ENCODE data around the gene L2HGDH. TPM values are rescaled to one million over a fixed set of nuclear protein-coding genes. Genes with fewer than 3 reads are reported as not detected.

Gene L2HGDH
- total RNA-seq, 1 donor from 2014 or later, result 5.8 TPM

DNA sequence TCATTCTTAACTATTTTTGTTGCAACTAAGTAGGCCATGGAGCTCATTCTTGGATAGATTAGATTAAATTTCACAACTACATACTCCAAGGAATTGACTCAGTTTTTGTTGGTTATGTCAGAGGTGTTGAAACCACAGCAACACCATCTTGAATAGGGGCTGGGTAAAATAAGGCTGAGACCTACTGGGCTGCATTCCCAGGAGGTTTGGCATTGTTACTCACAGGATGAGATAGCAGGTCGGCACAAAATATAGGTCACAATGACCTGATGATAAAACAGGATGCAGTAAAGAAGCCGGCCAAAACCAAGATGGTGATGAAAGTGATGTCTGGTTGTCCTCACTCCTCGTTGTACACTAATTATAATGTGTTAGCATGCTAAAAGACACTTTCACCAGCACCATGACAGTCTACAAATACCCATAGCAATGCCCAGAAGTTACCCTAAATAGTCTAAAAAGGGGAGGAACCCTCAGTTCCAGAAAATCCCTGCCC, 21.0 kb upstream of the L2HGDH start:
- Mint-ChIP-seq H3K27ac (ENCODE audit: unreplicated experiment) (peak overlapping the region; percentile 87), H3K36me3 (ENCODE audit: low read depth) (no peaks in the 10 kb centered on the region)

DNA sequence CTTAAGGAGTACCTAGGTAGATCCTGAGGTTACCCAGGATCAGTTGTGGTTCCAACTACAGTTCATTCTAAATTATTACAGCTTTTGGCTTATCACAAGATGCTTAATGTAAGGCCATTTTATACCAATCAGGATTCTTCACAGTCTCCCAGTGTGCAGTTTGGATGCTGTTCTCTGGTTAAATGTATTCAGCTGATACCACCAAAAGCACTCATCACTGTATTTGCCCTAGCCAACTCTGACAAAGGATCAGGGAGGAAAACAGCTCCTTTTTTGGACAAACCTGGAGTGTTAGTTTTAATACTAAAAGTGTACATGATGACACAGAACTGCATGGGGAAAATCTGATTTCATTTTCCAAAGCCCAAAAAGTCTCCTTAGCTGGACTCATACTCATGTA, 19.6 kb upstream of the L2HGDH start:
- Mint-ChIP-seq H3K36me3 (ENCODE audit: low read depth) (no peaks in the 10 kb centered on the region), H3K4me3 (ENCODE audit: unreplicated experiment) (no peak overlapping the region), H3K27ac (ENCODE audit: unreplicated experiment) (peak overlapping the region; percentile 12), H3K4me1 (ENCODE audit: low read depth) (peaks cover 36% of the 10 kb centered on the region), H3K27me3 (ENCODE audit: low read depth) (no peaks in the 10 kb centered on the region), H3K9me3 (ENCODE audit: low read depth) (no peaks in the 10 kb centered on the region)
- DNase-seq (ENCODE audit: low spot score), result no peak
- TF ChIP-seq, protein P1, sequence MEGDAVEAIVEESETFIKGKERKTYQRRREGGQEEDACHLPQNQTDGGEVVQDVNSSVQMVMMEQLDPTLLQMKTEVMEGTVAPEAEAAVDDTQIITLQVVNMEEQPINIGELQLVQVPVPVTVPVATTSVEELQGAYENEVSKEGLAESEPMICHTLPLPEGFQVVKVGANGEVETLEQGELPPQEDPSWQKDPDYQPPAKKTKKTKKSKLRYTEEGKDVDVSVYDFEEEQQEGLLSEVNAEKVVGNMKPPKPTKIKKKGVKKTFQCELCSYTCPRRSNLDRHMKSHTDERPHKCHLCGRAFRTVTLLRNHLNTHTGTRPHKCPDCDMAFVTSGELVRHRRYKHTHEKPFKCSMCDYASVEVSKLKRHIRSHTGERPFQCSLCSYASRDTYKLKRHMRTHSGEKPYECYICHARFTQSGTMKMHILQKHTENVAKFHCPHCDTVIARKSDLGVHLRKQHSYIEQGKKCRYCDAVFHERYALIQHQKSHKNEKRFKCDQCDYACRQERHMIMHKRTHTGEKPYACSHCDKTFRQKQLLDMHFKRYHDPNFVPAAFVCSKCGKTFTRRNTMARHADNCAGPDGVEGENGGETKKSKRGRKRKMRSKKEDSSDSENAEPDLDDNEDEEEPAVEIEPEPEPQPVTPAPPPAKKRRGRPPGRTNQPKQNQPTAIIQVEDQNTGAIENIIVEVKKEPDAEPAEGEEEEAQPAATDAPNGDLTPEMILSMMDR (IDR thresholded peaks at IDR 0.05), result no peak

More for the DNA sequence above, 21.0 kb upstream of the L2HGDH start:
- DNase-seq (ENCODE audit: low spot score), result no peak
- Mint-ChIP-seq H3K27me3 (ENCODE audit: low read depth) (no peaks in the 10 kb centered on the region), H3K4me3 (ENCODE audit: unreplicated experiment) (no peak overlapping the region), H3K4me1 (ENCODE audit: low read depth) (peaks cover 37% of the 10 kb centered on the region), H3K9me3 (ENCODE audit: low read depth) (no peaks in the 10 kb centered on the region)
- TF ChIP-seq, protein P1 (IDR thresholded peaks at IDR 0.05), result no peak

DNA sequence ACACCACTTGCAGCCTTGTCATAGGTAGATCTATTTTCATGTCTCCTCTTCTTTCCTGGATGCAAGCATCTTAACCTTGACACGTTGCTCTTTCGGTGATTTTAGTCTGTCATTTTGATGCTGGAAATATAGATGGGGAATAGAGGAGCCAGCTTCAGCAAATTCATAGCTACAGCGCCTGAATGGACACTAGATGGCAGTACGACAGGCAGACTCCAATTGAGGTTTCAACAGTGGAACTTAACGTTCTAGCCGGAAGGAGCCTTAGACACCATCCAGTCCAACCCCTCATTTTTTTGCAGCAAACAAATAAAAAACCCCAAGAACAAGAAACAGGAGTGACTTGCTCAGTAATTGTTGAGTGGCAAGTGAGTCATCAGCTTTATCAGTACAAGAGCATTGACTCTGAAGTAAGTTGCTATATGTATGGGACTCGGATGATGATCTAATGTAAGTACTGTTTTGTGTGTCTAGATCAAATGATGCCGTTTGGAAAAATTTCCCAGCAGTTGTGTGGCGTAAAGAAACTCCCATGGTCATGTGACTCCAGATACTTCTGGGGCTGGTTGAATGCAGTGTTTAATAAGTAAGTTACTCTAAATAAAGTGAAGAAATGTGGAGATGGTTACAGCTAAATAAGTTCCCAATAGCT, 9.1 kb upstream of the L2HGDH start:
- H3K4me1 Mint-ChIP-seq (ENCODE audit: low read depth), result peaks cover 12% of the 10 kb centered on the region
- no peak overlapping the region for H3K4me3 Mint-ChIP-seq (ENCODE audit: unreplicated experiment)
- no peaks in the 10 kb centered on the region for H3K27me3 Mint-ChIP-seq (ENCODE audit: low read depth)
- H3K27ac Mint-ChIP-seq (ENCODE audit: unreplicated experiment), result no peak overlapping the region
- no peak for DNase-seq (ENCODE audit: low spot score)
- peaks cover 5% of the 10 kb centered on the region for H3K9me3 Mint-ChIP-seq (ENCODE audit: low read depth)
- H3K36me3 Mint-ChIP-seq (ENCODE audit: low read depth), result peaks cover 8% of the 10 kb centered on the region
- TF ChIP-seq, protein P1 (IDR thresholded peaks at IDR 0.05), result peak; percentile 97

DNA sequence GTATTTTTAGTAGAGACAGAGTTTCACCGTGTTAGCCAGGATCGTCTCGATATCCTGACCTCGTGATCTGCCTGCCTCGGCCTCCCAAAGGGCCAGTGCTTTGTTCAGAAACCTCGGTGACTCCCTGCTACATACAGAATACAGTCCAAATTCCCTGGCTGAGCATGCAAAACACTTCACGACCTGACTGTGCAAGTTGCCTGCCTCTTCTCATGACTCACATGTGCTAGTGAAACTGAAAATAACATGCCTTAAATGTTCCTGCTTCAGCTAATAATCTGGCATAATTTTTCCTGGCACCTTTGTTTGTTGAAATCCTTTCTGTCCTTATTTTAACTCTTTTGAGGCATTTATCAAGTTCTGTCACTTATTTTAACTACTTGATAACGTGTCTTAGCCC, 8.3 kb upstream of the L2HGDH start:
- no peak overlapping the region for H3K27ac Mint-ChIP-seq (ENCODE audit: unreplicated experiment)
- peaks cover 9% of the 10 kb centered on the region for H3K9me3 Mint-ChIP-seq (ENCODE audit: low read depth)
- H3K36me3 Mint-ChIP-seq (ENCODE audit: low read depth), result peaks cover 8% of the 10 kb centered on the region
- no peaks in the 10 kb centered on the region for H3K27me3 Mint-ChIP-seq (ENCODE audit: low read depth)
- DNase-seq (ENCODE audit: low spot score), result no peak
- no peak overlapping the region for H3K4me3 Mint-ChIP-seq (ENCODE audit: unreplicated experiment)
- peaks cover 8% of the 10 kb centered on the region for H3K4me1 Mint-ChIP-seq (ENCODE audit: low read depth)
- TF ChIP-seq, protein P1 (IDR thresholded peaks at IDR 0.05), result no peak

DNA sequence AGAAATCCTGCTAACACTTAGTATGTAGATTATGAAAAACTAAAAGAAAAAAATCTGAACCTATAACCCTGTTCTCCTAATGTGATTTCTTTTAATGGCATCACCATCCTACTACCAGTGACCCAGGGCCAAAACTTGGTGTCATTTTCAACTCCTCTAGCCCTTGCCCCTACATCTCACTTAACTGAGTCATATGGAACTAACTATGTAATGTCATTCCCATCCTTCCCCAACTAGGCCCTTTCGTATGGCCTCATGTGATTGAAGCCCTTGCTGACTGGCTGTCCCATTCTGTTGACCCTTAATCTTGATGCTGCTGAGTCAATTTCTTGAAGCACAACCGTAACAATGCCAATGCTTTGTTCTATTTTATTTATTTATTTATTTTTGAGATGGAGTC, 7.7 kb upstream of the L2HGDH start:
- H3K36me3 Mint-ChIP-seq (ENCODE audit: low read depth), result peaks cover 8% of the 10 kb centered on the region
- peak overlapping the region; percentile 52 for H3K27ac Mint-ChIP-seq (ENCODE audit: unreplicated experiment)
- H3K4me3 Mint-ChIP-seq (ENCODE audit: unreplicated experiment), result no peak overlapping the region
- H3K27me3 Mint-ChIP-seq (ENCODE audit: low read depth), result no peaks in the 10 kb centered on the region
- peaks cover 9% of the 10 kb centered on the region for H3K9me3 Mint-ChIP-seq (ENCODE audit: low read depth)
- TF ChIP-seq, protein P1 (IDR thresholded peaks at IDR 0.05), result no peak
- DNase-seq (ENCODE audit: low spot score), result no peak
- H3K4me1 Mint-ChIP-seq (ENCODE audit: low read depth), result peaks cover 8% of the 10 kb centered on the region
